Hematopoietic multipotent progenitor cell (in vitro differentiated cells): ENCODE results near the gene OXCT1. TPM values are rescaled to one million over a fixed set of nuclear protein-coding genes. Genes with fewer than 3 reads are reported as not detected.
"Not testable (repeated sequence)": the region's sequence is repeated elsewhere in the genome, so short reads cannot be mapped to it uniquely, and the experiment has no call there.

Experiments
- DNase-seq, 3 donors: peaks; one replicate each; pipeline ENCODE4 v3.0.0-alpha.2; 2011 to 2015; ENCODE audit warnings: low read depth in 2 of 3, low spot score in 2 of 3
- total RNA-seq: library from RNA; depleted of rRNA; stranded (reverse); fragments of >200 nt; gene quantifications from one replicate; pipeline ENCODE4 v1.2.3, GENCODE V29; 2012

OXCT1 gene
- total RNA-seq, 1 donor = 9.7 TPM

DNA sequence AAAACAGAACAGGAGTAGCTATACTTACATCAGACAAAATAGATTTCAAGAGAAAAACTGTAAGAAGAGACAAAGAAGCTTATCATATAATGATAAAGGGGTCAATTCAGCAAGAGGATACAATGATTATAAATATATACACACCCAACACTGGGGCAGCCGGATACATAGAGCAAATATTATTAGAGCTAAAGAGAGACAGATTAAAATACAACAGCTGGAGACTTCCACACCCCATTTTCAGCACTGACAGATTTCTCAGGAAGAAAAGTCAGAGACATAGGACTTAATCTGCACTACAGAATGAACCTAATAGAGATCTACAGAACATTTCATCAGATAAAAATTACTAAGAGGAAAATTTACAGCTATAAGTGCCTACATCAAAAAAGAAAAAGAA, 35.7 kb downstream of the OXCT1 start:
- DNase-seq = no peak

- no peak for DNase-seq
Measured at GRCh38 chr5:41832430-41832829, 37.8 kb downstream of the OXCT1 start.

DNA sequence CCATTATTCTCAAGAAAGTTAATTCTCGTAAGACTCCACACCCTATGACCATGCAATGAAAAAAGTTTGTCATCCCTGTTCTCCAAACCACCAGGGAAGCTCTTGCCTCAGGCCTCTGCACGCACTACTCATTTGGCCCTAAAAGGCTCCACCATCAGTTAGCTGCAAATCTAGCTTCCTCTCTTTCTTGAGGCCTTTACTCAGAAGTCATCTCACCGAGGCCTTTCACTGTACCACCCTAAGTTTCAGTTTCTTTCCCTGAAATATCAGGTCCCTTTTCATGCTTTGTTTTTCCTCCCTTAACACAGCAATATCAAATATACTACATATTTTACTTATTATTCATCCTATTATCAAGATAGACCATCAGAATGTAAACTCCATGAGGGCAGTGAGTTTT, 39.1 kb downstream of the OXCT1 start:
- DNase-seq = no peak

DNA sequence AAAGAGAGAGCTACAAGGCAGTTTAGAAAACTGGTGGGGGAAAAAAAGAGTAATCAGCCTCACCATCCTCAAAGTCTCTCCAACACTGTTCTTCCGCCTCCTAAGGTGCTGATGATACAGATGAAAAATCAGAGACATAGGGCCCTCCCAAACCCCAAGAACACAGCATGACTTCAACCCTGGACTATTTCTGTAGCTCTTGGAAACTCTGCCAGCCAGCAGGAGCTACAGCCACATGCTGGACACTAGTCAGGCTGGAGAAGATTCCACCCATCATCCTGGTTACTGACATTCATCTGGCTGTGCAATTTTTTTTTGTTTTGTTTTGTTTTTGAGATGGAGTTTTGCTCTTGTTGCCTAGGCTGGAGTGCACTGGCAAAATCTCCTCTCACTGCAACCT, 42.4 kb downstream of the OXCT1 start:
- no peak for DNase-seq

- DNase-seq = no peak
Measured at GRCh38 chr5:41822036-41822435, 48.2 kb downstream of the OXCT1 start.

DNA sequence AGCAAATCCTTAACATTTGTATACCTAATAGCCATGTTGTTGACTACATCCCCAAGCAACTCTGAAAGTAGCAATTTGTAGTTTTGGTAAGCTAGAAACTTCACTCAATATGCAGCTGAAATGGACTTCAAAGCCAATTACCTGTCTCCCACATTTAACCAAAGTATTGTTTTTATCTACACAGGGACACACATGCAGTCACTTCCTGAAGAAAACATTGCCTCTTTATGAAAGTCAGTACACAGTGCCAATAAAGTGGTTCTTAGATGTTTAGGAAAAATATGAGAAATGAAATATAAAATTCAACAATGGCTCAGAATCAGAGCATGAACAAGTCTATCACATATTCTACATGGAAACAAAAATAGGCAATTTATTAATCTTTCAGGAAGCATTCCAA, 49.2 kb downstream of the OXCT1 start:
- DNase-seq = no peak

- DNase-seq = no peak
Measured at GRCh38 chr5:41820150-41820549, 50.1 kb downstream of the OXCT1 start.

DNA sequence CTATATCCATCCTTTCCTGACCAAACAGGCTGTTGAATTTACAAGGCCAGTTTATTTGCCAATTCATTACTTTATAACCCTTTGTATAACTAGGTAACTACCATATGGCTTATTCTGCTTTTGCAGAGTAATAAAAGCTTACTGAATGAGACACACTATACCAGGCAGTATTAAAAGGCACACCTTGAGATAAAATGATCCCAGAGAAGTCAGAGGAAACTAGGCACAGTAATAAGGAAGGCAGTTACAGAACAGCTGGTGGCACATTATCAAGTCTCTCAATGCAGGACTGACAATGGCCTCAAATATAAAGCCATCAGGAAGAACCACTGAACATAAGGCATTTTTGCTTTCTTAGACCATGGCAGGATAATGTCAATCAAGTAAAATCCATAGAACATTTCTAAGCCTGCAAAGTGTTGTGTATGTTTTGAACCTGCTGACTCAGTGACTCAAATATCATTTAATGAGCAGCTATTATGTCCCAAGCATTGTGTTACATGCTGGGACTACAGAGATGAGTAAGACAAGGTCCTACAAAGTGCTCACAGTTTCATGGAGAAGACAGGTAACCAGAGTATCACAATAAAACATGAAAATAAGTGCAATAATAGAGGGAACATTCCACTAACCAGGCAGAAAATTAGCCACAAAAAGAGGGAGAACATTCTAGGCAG, 52.5 kb downstream of the OXCT1 start:
- no peak for DNase-seq

GRCh38 chr5:41815663-41816229, 54.5 kb downstream of the OXCT1 start:
- no peak for DNase-seq

DNA sequence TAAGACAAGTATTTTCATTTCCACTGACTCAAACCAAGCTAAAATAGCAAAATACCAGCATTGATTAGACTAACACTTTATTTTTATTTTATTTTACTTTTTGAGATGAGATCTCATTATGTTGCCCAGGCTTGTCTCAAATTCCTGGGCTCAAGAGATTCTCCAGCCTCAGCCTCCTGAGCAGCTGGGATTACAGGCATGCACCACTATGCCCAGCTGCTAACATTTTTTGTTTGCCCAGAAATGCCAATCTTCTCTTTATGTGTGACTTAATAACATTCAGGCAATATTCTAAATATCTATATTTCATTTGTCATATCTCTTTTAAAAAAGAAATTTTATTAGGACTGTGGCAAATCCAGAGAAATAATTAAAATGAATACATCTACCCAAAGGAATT, 55.0 kb downstream of the OXCT1 start:
- no peak for DNase-seq

GRCh38 chr5:41814306-41814705, 55.9 kb downstream of the OXCT1 start:
- DNase-seq = not testable (repeated sequence)

DNA sequence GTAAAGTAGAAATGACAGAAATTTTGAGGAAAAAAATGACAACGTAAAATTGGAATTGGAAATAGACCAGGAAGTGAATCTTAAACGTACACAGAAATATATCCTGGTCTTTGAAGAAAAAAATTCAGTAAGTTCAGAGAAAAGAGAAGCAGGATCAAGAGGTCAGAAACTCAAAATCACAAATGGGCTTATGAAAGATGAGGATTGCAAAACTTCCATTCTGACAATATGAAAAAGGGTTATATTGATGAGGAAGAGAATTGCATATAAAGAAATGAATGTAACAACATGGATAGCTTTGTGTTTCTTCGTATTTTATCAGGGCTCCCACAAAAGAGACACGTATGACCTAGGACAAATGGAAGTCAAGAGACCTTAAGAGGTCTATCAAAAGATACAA, 58.1 kb downstream of the OXCT1 start:
- no peak for DNase-seq

- DNase-seq = no peak
Measured at GRCh38 chr5:41809128-41809527, 61.1 kb downstream of the OXCT1 start.

GRCh38 chr5:41808294-41808693, 61.9 kb downstream of the OXCT1 start:
- no peak for DNase-seq

DNA sequence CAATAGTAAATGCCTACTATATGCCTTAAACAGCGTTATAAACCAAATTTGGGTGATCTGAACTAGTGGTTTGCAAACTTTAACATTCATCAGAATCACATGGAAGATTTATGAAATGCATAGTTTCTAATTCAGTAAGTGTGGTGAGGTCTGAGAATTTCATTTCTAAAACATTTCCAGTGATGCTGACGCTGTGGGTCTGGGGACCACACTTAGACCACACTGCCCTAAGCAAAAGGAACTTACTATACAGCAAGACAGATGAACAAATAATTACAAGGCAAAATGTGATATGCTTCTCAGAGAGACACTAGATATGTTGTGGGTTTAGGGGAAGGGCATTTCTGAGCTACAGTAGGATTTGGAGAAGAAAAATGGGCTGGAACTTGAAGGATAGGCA, 72.6 kb downstream of the OXCT1 start:
- no peak for DNase-seq

DNA sequence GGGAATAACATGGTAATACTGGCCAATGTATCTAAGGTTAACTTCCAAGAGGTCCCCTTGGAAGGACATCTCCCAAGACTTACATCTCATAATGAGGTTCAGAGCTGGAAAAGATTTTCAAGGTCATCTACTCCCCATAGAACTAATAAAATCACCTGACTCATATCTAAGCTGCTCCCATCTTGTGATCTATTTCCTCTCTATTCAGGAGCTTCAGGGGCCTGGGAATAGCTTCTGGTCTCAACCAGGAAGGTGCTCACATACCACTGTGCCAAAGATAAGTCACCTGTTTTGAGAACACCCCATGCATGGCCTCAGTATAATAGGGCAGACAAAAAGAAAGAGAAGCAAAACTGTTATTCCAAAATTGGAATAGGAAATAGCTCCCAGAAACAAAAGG, 74.2 kb downstream of the OXCT1 start:
- no peak for DNase-seq

GRCh38 chr5:41795125-41795524, 75.1 kb downstream of the OXCT1 start:
- no peak for DNase-seq

- no peak for DNase-seq
Measured at GRCh38 chr5:41794471-41794870, 75.8 kb downstream of the OXCT1 start.

- DNase-seq = no peak
Measured at GRCh38 chr5:41793141-41793770, 77.0 kb downstream of the OXCT1 start.

GRCh38 chr5:41790038-41790776, 80.0 kb downstream of the OXCT1 start:
- DNase-seq = no peak

GRCh38 chr5:41789434-41789833, 80.8 kb downstream of the OXCT1 start:
- no peak for DNase-seq

DNA sequence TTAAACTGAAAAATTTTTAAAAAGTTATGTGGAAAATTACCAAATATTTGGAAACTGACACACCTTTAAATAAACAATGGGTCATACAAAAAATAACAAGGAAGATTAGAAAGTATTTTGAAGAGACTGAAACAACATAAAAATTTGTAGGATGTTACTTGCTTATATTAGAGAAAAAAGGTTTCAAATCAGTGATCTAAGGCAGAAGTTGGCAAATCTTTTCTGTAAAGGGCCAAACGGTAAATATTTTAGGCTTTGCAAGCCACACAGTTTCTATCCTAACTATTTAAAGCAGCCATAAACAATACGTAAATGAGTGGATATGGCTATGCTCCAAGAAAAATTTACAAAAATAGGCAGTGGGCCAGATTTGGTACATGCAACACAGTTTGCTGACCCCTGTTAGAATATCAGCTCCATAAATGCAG, 81.3 kb downstream of the OXCT1 start:
- DNase-seq = no peak
